ENCODE results near the gene SIAE. TPM values are rescaled to one million over a fixed set of nuclear protein-coding genes. Genes with fewer than 3 reads are reported as not detected.
A peak's percentile ranks its signal among the peaks of the same experiment; 100 is the strongest.

Gene SIAE
- total and polyA plus RNA-seq, 10 of the 15 experiments (the other 5 are each of a cell fraction or from before 2014, with no cell fraction given), result 0.93 to 6.9 (median 4.2) TPM

DNA sequence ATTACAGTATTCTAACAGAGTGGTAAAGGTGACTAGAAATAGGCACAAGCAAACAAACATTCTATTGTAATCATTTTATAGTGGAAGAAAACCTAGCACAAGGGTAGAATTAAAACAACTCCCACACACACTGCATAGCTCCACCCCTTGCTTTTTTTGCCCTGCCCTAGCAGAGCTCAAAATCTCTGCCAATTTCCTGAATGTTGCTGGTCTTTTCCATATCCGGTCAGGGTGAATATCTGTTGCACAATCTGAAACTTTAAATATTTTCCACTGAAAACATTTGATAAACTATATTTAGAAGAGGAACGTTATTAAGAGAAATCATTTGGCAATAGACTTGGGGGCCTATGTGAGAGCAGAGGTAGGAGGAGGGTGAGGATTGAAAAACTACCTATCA, 2.8 kb upstream of the SIAE start:
- no TSS peak for BruUV-seq (replicated peaks)
- Histone ChIP-seq H3K27me3 (replicated peaks in 1 of 2; ENCODE audit: control insufficient read depth in 2 of 2, insufficient read depth in 2 of 2, low read length in 1 of 2) (no peaks in the 10 kb centered on the region), H3K36me3 (ENCODE audit: control insufficient read depth in 2 of 2, insufficient read depth in 2 of 2, low read length in 1 of 2) (no peaks in the 10 kb centered on the region), H3K79me2 (ENCODE audit: control insufficient read depth, insufficient read depth, low read length) (no peaks in the 10 kb centered on the region), H3K9me3 (replicated peaks; ENCODE audit: control insufficient read depth, insufficient read depth, low read length) (no peaks in the 10 kb centered on the region), H3K4me2 (ENCODE audit: control insufficient read depth, insufficient read depth) (no peak overlapping the region), H3K4me1 (ENCODE audit: control insufficient read depth, insufficient read depth, low read length) (no peaks in the 10 kb centered on the region), H4K20me1 (ENCODE audit: control insufficient read depth, insufficient read depth) (no peaks in the 10 kb centered on the region), H3K27ac (ENCODE audit: control insufficient read depth, insufficient read depth) (no peak overlapping the region), H3K4me3 (no peak overlapping the region), H2AFZ (ENCODE audit: control insufficient read depth, low read depth, low read length) (no peak overlapping the region), H3K9ac (ENCODE audit: control insufficient read depth, insufficient read depth, low read length) (no peak overlapping the region)
- ATAC-seq (no peak), FAIRE-seq (no peak), DNase-seq (ENCODE audit: low read depth, low spot score) (no peak)
- ChIA-PET SMC1A (ENCODE audit: uncharacterized antibody, unreplicated experiment) (interaction anchor here (1.4 kb wide), 1 partner anchor 87 kb away, joined by 3 read pairs; no protein-coding TSS in a partner anchor), RAD21 (ENCODE audit: unreplicated experiment) (no interaction called here), POLR2A (no interaction called here), CTCF (interaction anchor here (1.2 to 1.5 kb wide), 2 partner anchors 70 to 93 kb away, joined by 3 to 4 read pairs; no protein-coding TSS in a partner anchor)
- in situ Hi-C loops (cut with MboI) (no loop called here), intact Hi-C loops (cut with micrococcal nuclease; ENCODE audit: unreplicated experiment) (no loop called here)
- WGBS (ENCODE audit: insufficient coverage, insufficient replicate concordance, low lambda C conversion rate, missing lambda C conversion rate), result 32% methylated on average over 2 of the region's 2 CpGs
- TF ChIP-seq BRCA1 (IDR thresholded peaks at IDR 0.05; ENCODE audit: low read depth, low read length), result no peak
- no peak for TF ChIP-seq BACH1 (IDR thresholded peaks at IDR 0.05; ENCODE audit: borderline replicate concordance)

DNA sequence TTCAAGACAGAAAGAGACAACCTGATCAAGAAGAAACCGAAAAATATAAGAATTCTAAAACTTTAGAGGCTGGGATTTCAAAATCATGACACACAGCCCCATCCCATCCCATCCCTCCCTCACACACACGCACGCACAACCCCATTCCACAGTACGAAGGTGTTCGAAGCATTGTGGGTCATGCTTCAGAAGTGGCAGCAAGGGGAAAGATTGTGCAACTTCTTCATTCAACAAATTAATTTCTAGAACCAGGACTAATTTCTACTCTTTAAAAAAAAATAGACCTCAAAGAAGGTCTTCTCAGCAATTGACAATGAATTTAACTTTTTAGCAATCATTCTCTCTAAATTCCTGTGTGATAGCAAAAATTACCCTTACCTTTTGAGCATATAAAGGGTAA, 1.0 kb upstream of the SIAE start:
- ChIA-PET POLR2A (interaction anchor here (0.8 kb wide), 1 partner anchor 86 kb away, joined by 8 read pairs; no protein-coding TSS in a partner anchor), CTCF (interaction anchor here (6.4 to 7.1 kb wide), 2 partner anchors 69 to 91 kb away, joined by 109 to 190 read pairs; partner anchors contain the start of genes ESAM and NRGN), SMC1A (ENCODE audit: uncharacterized antibody, unreplicated experiment) (interaction anchor here (2.8 to 6.5 kb wide), 2 partner anchors 50 to 87 kb away, joined by 12 to 93 read pairs; partner anchors contain the start of gene ESAM), RAD21 (ENCODE audit: unreplicated experiment) (interaction anchor here (1.8 kb wide), 1 partner anchor 162 kb away, joined by 4 read pairs; no protein-coding TSS in a partner anchor)
- Histone ChIP-seq H3K36me3 (ENCODE audit: control insufficient read depth in 2 of 2, insufficient read depth in 2 of 2, low read length in 1 of 2) (no peaks in the 10 kb centered on the region), H3K4me3 (peak overlapping the region; percentile 66), H3K27ac (ENCODE audit: control insufficient read depth, insufficient read depth) (no peak overlapping the region), H2AFZ (ENCODE audit: control insufficient read depth, low read depth, low read length) (no peak overlapping the region; the same call in 1 of the 2 replicates), H3K79me2 (ENCODE audit: control insufficient read depth, insufficient read depth, low read length) (no peaks in the 10 kb centered on the region), H3K9me3 (replicated peaks; ENCODE audit: control insufficient read depth, insufficient read depth, low read length) (no peaks in the 10 kb centered on the region), H3K27me3 (replicated peaks in 1 of 2; ENCODE audit: control insufficient read depth in 2 of 2, insufficient read depth in 2 of 2, low read length in 1 of 2) (no peaks in the 10 kb centered on the region), H3K4me2 (ENCODE audit: control insufficient read depth, insufficient read depth) (peak overlapping the region; percentile 69; the same call in 1 of the 2 replicates), H3K9ac (ENCODE audit: control insufficient read depth, insufficient read depth, low read length) (no peak overlapping the region), H4K20me1 (ENCODE audit: control insufficient read depth, insufficient read depth) (no peaks in the 10 kb centered on the region), H3K4me1 (ENCODE audit: control insufficient read depth, insufficient read depth, low read length) (peaks cover 7% of the 10 kb centered on the region)
- ATAC-seq, result no peak
- BruUV-seq (replicated peaks), result no TSS peak
- FAIRE-seq, result no peak
- intact Hi-C loops (cut with micrococcal nuclease; ENCODE audit: unreplicated experiment) (loop anchor here (2.0 kb wide), 1 partner anchor 42 kb away; no protein-coding TSS in a partner anchor), in situ Hi-C loops (cut with MboI) (loop anchor here (5.0 kb wide), 2 partner anchors 88 to 163 kb away; partner anchors contain the start of gene ESAM)
- WGBS (ENCODE audit: insufficient coverage, insufficient replicate concordance, low lambda C conversion rate, missing lambda C conversion rate), result 94% methylated on average over 5 of the region's 5 CpGs
- DNase-seq (ENCODE audit: low read depth, low spot score), result no peak
- no peak for TF ChIP-seq NBN (IDR thresholded peaks at IDR 0.05)
- TF ChIP-seq, protein P1, sequence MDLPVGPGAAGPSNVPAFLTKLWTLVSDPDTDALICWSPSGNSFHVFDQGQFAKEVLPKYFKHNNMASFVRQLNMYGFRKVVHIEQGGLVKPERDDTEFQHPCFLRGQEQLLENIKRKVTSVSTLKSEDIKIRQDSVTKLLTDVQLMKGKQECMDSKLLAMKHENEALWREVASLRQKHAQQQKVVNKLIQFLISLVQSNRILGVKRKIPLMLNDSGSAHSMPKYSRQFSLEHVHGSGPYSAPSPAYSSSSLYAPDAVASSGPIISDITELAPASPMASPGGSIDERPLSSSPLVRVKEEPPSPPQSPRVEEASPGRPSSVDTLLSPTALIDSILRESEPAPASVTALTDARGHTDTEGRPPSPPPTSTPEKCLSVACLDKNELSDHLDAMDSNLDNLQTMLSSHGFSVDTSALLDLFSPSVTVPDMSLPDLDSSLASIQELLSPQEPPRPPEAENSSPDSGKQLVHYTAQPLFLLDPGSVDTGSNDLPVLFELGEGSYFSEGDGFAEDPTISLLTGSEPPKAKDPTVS (IDR thresholded peaks at IDR 0.05; ENCODE audit: low read depth, low read length), result no peak
- TF ChIP-seq, protein P2, sequence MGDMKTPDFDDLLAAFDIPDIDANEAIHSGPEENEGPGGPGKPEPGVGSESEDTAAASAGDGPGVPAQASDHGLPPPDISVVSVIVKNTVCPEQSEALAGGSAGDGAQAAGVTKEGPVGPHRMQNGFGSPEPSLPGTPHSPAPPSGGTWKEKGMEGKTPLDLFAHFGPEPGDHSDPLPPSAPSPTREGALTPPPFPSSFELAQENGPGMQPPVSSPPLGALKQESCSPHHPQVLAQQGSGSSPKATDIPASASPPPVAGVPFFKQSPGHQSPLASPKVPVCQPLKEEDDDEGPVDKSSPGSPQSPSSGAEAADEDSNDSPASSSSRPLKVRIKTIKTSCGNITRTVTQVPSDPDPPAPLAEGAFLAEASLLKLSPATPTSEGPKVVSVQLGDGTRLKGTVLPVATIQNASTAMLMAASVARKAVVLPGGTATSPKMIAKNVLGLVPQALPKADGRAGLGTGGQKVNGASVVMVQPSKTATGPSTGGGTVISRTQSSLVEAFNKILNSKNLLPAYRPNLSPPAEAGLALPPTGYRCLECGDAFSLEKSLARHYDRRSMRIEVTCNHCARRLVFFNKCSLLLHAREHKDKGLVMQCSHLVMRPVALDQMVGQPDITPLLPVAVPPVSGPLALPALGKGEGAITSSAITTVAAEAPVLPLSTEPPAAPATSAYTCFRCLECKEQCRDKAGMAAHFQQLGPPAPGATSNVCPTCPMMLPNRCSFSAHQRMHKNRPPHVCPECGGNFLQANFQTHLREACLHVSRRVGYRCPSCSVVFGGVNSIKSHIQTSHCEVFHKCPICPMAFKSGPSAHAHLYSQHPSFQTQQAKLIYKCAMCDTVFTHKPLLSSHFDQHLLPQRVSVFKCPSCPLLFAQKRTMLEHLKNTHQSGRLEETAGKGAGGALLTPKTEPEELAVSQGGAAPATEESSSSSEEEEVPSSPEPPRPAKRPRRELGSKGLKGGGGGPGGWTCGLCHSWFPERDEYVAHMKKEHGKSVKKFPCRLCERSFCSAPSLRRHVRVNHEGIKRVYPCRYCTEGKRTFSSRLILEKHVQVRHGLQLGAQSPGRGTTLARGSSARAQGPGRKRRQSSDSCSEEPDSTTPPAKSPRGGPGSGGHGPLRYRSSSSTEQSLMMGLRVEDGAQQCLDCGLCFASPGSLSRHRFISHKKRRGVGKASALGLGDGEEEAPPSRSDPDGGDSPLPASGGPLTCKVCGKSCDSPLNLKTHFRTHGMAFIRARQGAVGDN (IDR thresholded peaks at IDR 0.05), result no peak
- TF ChIP-seq, protein P3, sequence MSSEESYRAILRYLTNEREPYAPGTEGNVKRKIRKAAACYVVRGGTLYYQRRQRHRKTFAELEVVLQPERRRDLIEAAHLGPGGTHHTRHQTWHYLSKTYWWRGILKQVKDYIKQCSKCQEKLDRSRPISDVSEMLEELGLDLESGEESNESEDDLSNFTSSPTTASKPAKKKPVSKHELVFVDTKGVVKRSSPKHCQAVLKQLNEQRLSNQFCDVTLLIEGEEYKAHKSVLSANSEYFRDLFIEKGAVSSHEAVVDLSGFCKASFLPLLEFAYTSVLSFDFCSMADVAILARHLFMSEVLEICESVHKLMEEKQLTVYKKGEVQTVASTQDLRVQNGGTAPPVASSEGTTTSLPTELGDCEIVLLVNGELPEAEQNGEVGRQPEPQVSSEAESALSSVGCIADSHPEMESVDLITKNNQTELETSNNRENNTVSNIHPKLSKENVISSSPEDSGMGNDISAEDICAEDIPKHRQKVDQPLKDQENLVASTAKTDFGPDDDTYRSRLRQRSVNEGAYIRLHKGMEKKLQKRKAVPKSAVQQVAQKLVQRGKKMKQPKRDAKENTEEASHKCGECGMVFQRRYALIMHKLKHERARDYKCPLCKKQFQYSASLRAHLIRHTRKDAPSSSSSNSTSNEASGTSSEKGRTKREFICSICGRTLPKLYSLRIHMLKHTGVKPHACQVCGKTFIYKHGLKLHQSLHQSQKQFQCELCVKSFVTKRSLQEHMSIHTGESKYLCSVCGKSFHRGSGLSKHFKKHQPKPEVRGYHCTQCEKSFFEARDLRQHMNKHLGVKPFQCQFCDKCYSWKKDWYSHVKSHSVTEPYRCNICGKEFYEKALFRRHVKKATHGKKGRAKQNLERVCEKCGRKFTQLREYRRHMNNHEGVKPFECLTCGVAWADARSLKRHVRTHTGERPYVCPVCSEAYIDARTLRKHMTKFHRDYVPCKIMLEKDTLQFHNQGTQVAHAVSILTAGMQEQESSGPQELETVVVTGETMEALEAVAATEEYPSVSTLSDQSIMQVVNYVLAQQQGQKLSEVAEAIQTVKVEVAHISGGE (CRISPR knock-in tag; IDR thresholded peaks at IDR 0.05), result no peak
